Neural cell (in vitro differentiated cells): ENCODE measurements around the gene GID4. TPM values are rescaled to one million over a fixed set of nuclear protein-coding genes. Genes with fewer than 3 reads are reported as not detected.

ENCODE experiments used
- H2AFZ ChIP-seq: fragments of 200-600, 300-800 bp; sonication (generic), shearing (Covaris generic); 2 replicates; pipeline ENCODE4 v1.6.0; 2014; ENCODE audit warnings: low read depth, mild to moderate bottlenecking, antibody characterized with exemption, low read length, moderate library complexity
- H3F3A ChIP-seq: fragments of 200-600 bp; shearing (Covaris generic); 2 replicates; pipeline ENCODE4 v1.6.1; 2016; ENCODE audit warnings: mild to moderate bottlenecking, moderate library complexity, mixed read lengths, antibody characterized with exemption, low read length; ENCODE audit not compliant: insufficient read depth, poor library complexity, severe bottlenecking
- H3K27ac ChIP-seq: fragments of 200-600, 300-800 bp; sonication (generic), shearing (Covaris generic); 2 replicates; pipeline ENCODE4 v1.5.1; 2014; ENCODE audit warnings: mild to moderate bottlenecking, low read length, moderate library complexity
- H3K27me3 ChIP-seq: fragments of 300-800, 200-600 bp; sonication (generic), shearing (Covaris generic); 2 replicates; pipeline ENCODE4 v1.6.0; 2014; ENCODE audit warnings: mild to moderate bottlenecking, low read depth, low read length, moderate library complexity; ENCODE audit not compliant: insufficient read depth
- H3K36me3 ChIP-seq: fragments of 300-800, 200-600 bp; sonication (generic), shearing (Covaris generic); 2 replicates; pipeline ENCODE4 v1.5.1; 2014; ENCODE audit warnings: mild to moderate bottlenecking, antibody characterized with exemption, low read length, moderate library complexity; ENCODE audit not compliant: insufficient read depth
- H3K4me2 ChIP-seq: fragments of 300-800, 200-600 bp; sonication (generic), shearing (Covaris generic); 2 replicates; pipeline ENCODE4 v1.6.0; 2014; ENCODE audit warnings: mild to moderate bottlenecking, low read length
- H3K4me3 ChIP-seq: fragments of 300-800, 200-600 bp; sonication (generic), shearing (Covaris generic); 2 replicates; pipeline ENCODE4 v1.5.1; 2014; ENCODE audit warnings: mild to moderate bottlenecking, low read length, moderate library complexity
- H3K79me2 ChIP-seq: fragments of 200-600 bp; shearing (Covaris generic); replicated peaks from 2 replicates; pipeline ENCODE4 v1.6.0; 2014; ENCODE audit warnings: mild to moderate bottlenecking, low read length, moderate library complexity; ENCODE audit not compliant: insufficient read depth
- H3K9ac ChIP-seq: fragments of 300-800, 200-600 bp; sonication (generic), shearing (Covaris generic); 2 replicates; pipeline ENCODE4 v1.6.1; 2016; ENCODE audit warnings: mild to moderate bottlenecking, low read length, mixed read lengths
- H3K9me2 ChIP-seq: fragments of 200-600 bp; shearing (Covaris generic); 2 replicates; pipeline ENCODE4 v1.6.1; 2016; ENCODE audit warnings: mild to moderate bottlenecking, low read length, mixed read lengths; ENCODE audit not compliant: insufficient read depth
- H3K9me3 ChIP-seq: fragments of 200-600, 300-800 bp; sonication (generic), shearing (Covaris generic); 2 replicates; pipeline ENCODE4 v1.6.1; 2016; ENCODE audit warnings: mild to moderate bottlenecking, mixed run types, low read length, moderate library complexity, mixed read lengths
- H4K20me1 ChIP-seq: fragments of 200-600 bp; shearing (Covaris generic); 2 replicates; pipeline ENCODE4 v1.6.1; 2016; ENCODE audit warnings: mild to moderate bottlenecking, mixed run types; ENCODE audit not compliant: insufficient read depth
- EP300 ChIP-seq: fragments of 450-650 bp; conservative IDR thresholded peaks from 2 replicates; pipeline ENCODE4 v1.6.1; 2014; ENCODE audit warnings: antibody characterized with exemption, mild to moderate bottlenecking, moderate library complexity; ENCODE audit not compliant: poor library complexity, severe bottlenecking
- EZH2 ChIP-seq: fragments of 200-600, 300-800 bp; shearing (Covaris generic), sonication (generic); IDR thresholded peaks from 2 replicates; pipeline ENCODE4 v1.6.1; 2014; ENCODE audit warnings: antibody characterized with exemption, low read length, borderline replicate concordance, mild to moderate bottlenecking; ENCODE audit not compliant: insufficient read depth, poor library complexity, severe bottlenecking
- MXI1 ChIP-seq: fragments of 450-650 bp; conservative IDR thresholded peaks from 2 replicates; pipeline ENCODE4 v1.6.1; 2014; ENCODE audit warnings: antibody characterized with exemption, mild to moderate bottlenecking; ENCODE audit not compliant: poor library complexity, severe bottlenecking
- POLR2AphosphoS5 ChIP-seq: IDR thresholded peaks from 2 replicates; pipeline ENCODE4 v1.6.1; 2012
- RAD21 ChIP-seq: fragments of 450-650 bp; conservative IDR thresholded peaks from 2 replicates; pipeline ENCODE4 v1.6.1; 2014; ENCODE audit warnings: antibody characterized with exemption, mild to moderate bottlenecking, moderate library complexity
- REST ChIP-seq: IDR thresholded peaks from 2 replicates; pipeline ENCODE4 v1.6.1; 2012; ENCODE audit warnings: borderline replicate concordance
- SMC3 ChIP-seq: fragments of 450-650 bp; conservative IDR thresholded peaks from 2 replicates; pipeline ENCODE4 v1.6.1; 2014; ENCODE audit warnings: antibody characterized with exemption, mild to moderate bottlenecking, moderate library complexity; ENCODE audit not compliant: poor library complexity
- TAF1 ChIP-seq: IDR thresholded peaks from 2 replicates; pipeline ENCODE4 v1.6.1; 2012; ENCODE audit warnings: low read depth
- polyA plus RNA-seq: library from polyadenylated mRNA; depleted of rRNA; stranded (reverse); fragments of >200 nt; gene quantifications from 2 replicates; pipeline ENCODE4 v1.2.3, GENCODE V29; 2014
- TF ChIP-seq, protein P1 (sequence below): fragments of 450-650 bp; IDR thresholded peaks from 2 replicates; pipeline ENCODE4 v1.5.1; 2014; ENCODE audit warnings: antibody characterized with exemption, mild to moderate bottlenecking, moderate library complexity; ENCODE audit not compliant: poor library complexity, severe bottlenecking

Gene GID4
- polyA plus RNA-seq, 1 donor from 2014 or later = 4.9 TPM

GRCh38 chr17:17998934-17999333, 40.3 kb upstream of the GID4 start:
- H3K9me3 ChIP-seq = no peaks in the 10 kb centered on the region
- H4K20me1 ChIP-seq = no peaks in the 10 kb centered on the region
- no peak for TF ChIP-seq RAD21
- TF ChIP-seq SMC3 = no peak
- TF ChIP-seq POLR2AphosphoS5 = no peak
- no peak for TF ChIP-seq TAF1
- H3K4me2 ChIP-seq = no peak overlapping the region
- no peak overlapping the region for H3K4me3 ChIP-seq
- no peaks in the 10 kb centered on the region for H3K36me3 ChIP-seq
- no peak overlapping the region for H3K9ac ChIP-seq
- no peaks in the 10 kb centered on the region for H3F3A ChIP-seq
- no peak overlapping the region for H3K27ac ChIP-seq
- H3K27me3 ChIP-seq = no peaks in the 10 kb centered on the region
- no peaks in the 10 kb centered on the region for H3K79me2 ChIP-seq
- no peak overlapping the region for H2AFZ ChIP-seq
- H3K9me2 ChIP-seq = no peaks in the 10 kb centered on the region

DNA sequence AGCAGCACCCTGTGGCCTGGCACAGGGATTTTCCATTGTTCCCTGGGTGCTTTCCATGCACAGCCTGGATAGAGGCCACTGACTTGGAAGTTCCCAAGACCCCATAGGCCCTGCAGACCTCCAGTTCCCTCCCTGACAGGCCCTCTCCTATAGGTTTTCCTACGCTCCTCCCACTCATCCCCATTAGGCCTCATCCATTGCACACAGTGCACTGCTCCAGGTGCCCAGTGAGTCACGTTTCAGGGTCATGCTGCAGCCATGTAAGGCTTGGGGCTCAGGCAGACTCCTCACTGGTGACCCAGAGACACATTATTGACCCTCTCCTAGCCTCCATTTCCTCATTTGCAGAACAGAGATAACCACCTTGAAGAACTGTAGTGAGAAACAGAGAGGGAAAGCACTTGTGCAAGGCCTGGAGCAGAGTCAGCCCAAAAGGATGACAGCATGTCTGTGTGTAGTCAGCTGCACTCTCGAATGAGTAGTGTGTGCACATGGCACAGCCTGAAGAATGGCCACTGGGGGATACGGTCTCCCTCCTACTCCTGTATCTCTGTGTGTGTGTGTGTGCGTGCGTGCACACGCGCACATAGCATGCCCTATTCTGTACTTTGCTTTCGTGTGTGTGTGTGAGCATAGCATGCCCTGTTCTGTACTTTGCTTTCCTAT, 39.7 kb upstream of the GID4 start:
- Histone ChIP-seq H3K36me3 (no peaks in the 10 kb centered on the region), H3F3A (no peaks in the 10 kb centered on the region), H3K9me2 (no peaks in the 10 kb centered on the region), H3K9ac (no peak overlapping the region), H3K9me3 (no peaks in the 10 kb centered on the region), H3K27ac (peak overlapping the region; percentile 13), H3K79me2 (no peaks in the 10 kb centered on the region), H2AFZ (no peak overlapping the region), H3K4me2 (no peak overlapping the region), H3K27me3 (no peaks in the 10 kb centered on the region), H3K4me3 (no peak overlapping the region), H4K20me1 (no peaks in the 10 kb centered on the region)
- TF ChIP-seq MXI1 (peak; percentile 23), EZH2 (no peak), POLR2AphosphoS5 (peak; percentile 4)

- Histone ChIP-seq H3K9me3 (no peaks in the 10 kb centered on the region), H2AFZ (no peak overlapping the region)
Measured at GRCh38 chr17:18000030-18000408, 39.2 kb upstream of the GID4 start.

More at GRCh38 chr17:18000030-18000408, 39.2 kb upstream of the GID4 start:
- H3K4me2 ChIP-seq = no peak overlapping the region
- no peaks in the 10 kb centered on the region for H3K27me3 ChIP-seq
- no peaks in the 10 kb centered on the region for H3F3A ChIP-seq
- H3K27ac ChIP-seq = no peak overlapping the region
- no peak overlapping the region for H3K4me3 ChIP-seq
- no peak overlapping the region for H3K9ac ChIP-seq
- TF ChIP-seq RAD21 (no peak), EP300 (no peak), TAF1 (no peak), EZH2 (no peak), REST (no peak), SMC3 (no peak), MXI1 (no peak), POLR2AphosphoS5 (no peak)
- TF ChIP-seq, protein P1, sequence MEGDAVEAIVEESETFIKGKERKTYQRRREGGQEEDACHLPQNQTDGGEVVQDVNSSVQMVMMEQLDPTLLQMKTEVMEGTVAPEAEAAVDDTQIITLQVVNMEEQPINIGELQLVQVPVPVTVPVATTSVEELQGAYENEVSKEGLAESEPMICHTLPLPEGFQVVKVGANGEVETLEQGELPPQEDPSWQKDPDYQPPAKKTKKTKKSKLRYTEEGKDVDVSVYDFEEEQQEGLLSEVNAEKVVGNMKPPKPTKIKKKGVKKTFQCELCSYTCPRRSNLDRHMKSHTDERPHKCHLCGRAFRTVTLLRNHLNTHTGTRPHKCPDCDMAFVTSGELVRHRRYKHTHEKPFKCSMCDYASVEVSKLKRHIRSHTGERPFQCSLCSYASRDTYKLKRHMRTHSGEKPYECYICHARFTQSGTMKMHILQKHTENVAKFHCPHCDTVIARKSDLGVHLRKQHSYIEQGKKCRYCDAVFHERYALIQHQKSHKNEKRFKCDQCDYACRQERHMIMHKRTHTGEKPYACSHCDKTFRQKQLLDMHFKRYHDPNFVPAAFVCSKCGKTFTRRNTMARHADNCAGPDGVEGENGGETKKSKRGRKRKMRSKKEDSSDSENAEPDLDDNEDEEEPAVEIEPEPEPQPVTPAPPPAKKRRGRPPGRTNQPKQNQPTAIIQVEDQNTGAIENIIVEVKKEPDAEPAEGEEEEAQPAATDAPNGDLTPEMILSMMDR = no peak
- no peaks in the 10 kb centered on the region for H3K36me3 ChIP-seq
- H4K20me1 ChIP-seq = no peaks in the 10 kb centered on the region
- no peaks in the 10 kb centered on the region for H3K79me2 ChIP-seq
- no peaks in the 10 kb centered on the region for H3K9me2 ChIP-seq
